WTC11 (cell line): ENCODE data around the gene HES2.

Source experiments
- CREB1 ChIP-seq: sonication (generic); formaldehyde crosslinking; IDR thresholded peaks from 2 replicates; pipeline ENCODE4 v1.8.0; 2023; ENCODE audit warnings: mild to moderate bottlenecking, missing genetic modification reagents
- CTCF ChIP-seq: fragments of 200-600 bp; IDR thresholded peaks from 2 replicates; pipeline ENCODE4 v1.8.0; 2022; ENCODE audit warnings: antibody characterized with exemption

GRCh38 chr1:6424619-6425593 lies 5.2 kb upstream of the HES2 start, which contains the start of gene ESPN:
- no peak for TF ChIP-seq CTCF
- TF ChIP-seq CREB1, result no peak
